ENCODE results near the gene FNIP2.
"Not testable (repeated sequence)": the region's sequence is repeated elsewhere in the genome, so short reads cannot be mapped to it uniquely, and the experiment has no call there.

FNIP2 gene

DNA sequence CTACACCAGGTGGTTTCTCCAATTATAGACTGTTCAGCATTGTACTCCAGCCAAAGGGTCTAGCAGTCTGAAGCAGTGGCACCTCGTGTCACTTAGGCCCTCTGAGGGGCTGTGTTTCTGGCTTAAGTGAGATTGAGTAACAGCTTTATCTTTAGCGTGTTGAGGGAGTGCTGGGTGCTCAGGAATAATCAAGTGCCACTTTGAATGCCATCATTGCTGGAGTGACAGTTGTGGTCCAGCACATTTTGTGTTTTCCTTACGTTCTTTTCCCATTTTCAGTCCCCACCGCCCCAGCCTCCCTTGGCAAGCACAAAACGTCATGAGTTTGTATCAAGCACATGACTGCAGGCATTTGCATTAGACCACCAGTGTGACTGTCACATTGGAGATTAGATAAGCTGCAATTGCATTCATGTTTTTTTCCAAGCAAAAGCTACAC, 58.7 kb downstream of the FNIP2 start:
- H4K5ac ChIP-seq (ENCODE audit: low read length): no peak overlapping the region
- H3K79me2 ChIP-seq (ENCODE audit: control insufficient read depth, insufficient read depth, low read length): no peaks in the 10 kb centered on the region
- H3K56ac ChIP-seq (ENCODE audit: low read length): peak overlapping the region; percentile 28
- no peak overlapping the region for H2BK15ac ChIP-seq (replicated peaks; ENCODE audit: low read depth)
- no peak overlapping the region for H2BK5ac ChIP-seq (ENCODE audit: low read length)
- no peak overlapping the region for H3K23ac ChIP-seq (ENCODE audit: low read length)
- H3K9ac ChIP-seq (ENCODE audit: low read length): no peak overlapping the region
- H3K27me3 ChIP-seq (ENCODE audit: insufficient read depth, low read length, poor library complexity): no peaks in the 10 kb centered on the region
- WGBS (ENCODE audit: extremely low coverage, insufficient coverage, low lambda C conversion rate): no CpG with 5 or more reads among the region's 5 CpGs
- H3K27ac ChIP-seq (ENCODE audit: low read depth, low read length): no peak overlapping the region
- DNase-seq: peak; percentile 67
- no peak overlapping the region for H2BK120ac ChIP-seq (ENCODE audit: low read depth, low read length)
- no peak overlapping the region for H3K4ac ChIP-seq (ENCODE audit: low read depth, low read length)
- no peaks in the 10 kb centered on the region for H3K79me1 ChIP-seq (ENCODE audit: low read length)
- no peaks in the 10 kb centered on the region for H3K36me3 ChIP-seq (ENCODE audit: control insufficient read depth, insufficient read depth, low read length)
- no peak overlapping the region for H3K18ac ChIP-seq (ENCODE audit: low read length)
- H2AK5ac ChIP-seq (ENCODE audit: low read length): no peak overlapping the region
- H4K8ac ChIP-seq (ENCODE audit: low read depth, low read length): no peak overlapping the region
- peaks cover 23% of the 10 kb centered on the region for H3K4me1 ChIP-seq (ENCODE audit: control insufficient read depth, low read depth, low read length)
- no peak overlapping the region for H3K4me3 ChIP-seq (ENCODE audit: low read length)
- peak overlapping the region; percentile 3 for H3K4me2 ChIP-seq (ENCODE audit: low read length)

DNA sequence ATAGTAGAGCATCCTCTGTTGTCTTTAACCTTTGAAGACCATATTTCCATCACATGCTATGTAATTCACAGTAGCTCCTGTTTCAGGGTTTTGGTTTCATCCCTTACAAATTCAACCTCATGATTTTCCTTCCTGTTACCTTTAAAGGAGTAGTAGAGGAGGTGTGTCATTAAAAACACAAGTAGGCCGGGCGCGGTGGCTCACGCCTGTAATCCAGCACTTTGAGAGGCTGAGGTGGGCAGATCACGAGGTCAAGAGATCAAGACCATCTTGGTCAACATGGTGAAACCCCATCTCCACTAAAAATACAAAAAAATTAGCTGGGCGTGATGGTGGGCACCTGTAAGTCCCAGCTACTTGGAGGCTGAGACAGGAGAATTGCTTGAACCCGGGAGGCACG, 59.3 kb downstream of the FNIP2 start:
- H3K79me2 ChIP-seq (ENCODE audit: control insufficient read depth, insufficient read depth, low read length); H2AK5ac ChIP-seq (ENCODE audit: low read length); H3K27me3 ChIP-seq (ENCODE audit: insufficient read depth, low read length, poor library complexity); DNase-seq; H3K23ac ChIP-seq (ENCODE audit: low read length); H3K4me3 ChIP-seq (ENCODE audit: low read length); H3K56ac ChIP-seq (ENCODE audit: low read length); H4K5ac ChIP-seq (ENCODE audit: low read length); H3K27ac ChIP-seq (ENCODE audit: low read depth, low read length); H2BK120ac ChIP-seq (ENCODE audit: low read depth, low read length); H3K4me2 ChIP-seq (ENCODE audit: low read length); H3K18ac ChIP-seq (ENCODE audit: low read length); H3K36me3 ChIP-seq (ENCODE audit: control insufficient read depth, insufficient read depth, low read length); H3K9ac ChIP-seq (ENCODE audit: low read length); H3K4ac ChIP-seq (ENCODE audit: low read depth, low read length); H2BK5ac ChIP-seq (ENCODE audit: low read length); H4K8ac ChIP-seq (ENCODE audit: low read depth, low read length); H3K79me1 ChIP-seq (ENCODE audit: low read length); H2BK15ac ChIP-seq (replicated peaks; ENCODE audit: low read depth): not testable (repeated sequence)
- peaks cover 23% of the 10 kb centered on the region for H3K4me1 ChIP-seq (ENCODE audit: control insufficient read depth, low read depth, low read length)
- no CpG with 5 or more reads among the region's 8 CpGs for WGBS (ENCODE audit: extremely low coverage, insufficient coverage, low lambda C conversion rate)

DNA sequence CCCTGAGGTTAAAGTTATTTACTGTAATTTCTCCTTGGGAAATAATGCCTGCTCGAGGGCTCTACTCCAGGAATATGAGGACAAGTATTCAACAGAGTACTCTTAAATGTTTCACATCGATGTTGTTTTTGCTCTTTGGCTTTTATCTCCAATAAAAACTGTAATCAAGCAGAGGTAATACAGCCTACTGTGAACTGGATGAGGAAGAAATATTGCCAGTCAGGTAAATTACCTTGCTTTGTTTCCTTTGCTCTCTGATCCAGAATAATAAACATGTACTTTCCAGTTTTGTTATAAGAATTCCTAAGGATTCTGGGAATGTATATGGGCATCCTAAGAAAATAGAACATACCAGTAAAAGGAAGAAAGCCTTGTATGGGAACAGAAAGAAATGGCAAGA, 60.4 kb downstream of the FNIP2 start:
- no peak overlapping the region for H4K5ac ChIP-seq (ENCODE audit: low read length)
- H2BK5ac ChIP-seq (ENCODE audit: low read length): no peak overlapping the region
- H4K8ac ChIP-seq (ENCODE audit: low read depth, low read length): no peak overlapping the region
- no peaks in the 10 kb centered on the region for H3K79me2 ChIP-seq (ENCODE audit: control insufficient read depth, insufficient read depth, low read length)
- no peak overlapping the region for H3K27ac ChIP-seq (ENCODE audit: low read depth, low read length)
- H3K4me2 ChIP-seq (ENCODE audit: low read length): no peak overlapping the region
- no peak overlapping the region for H2BK120ac ChIP-seq (ENCODE audit: low read depth, low read length)
- WGBS (ENCODE audit: extremely low coverage, insufficient coverage, low lambda C conversion rate): no CpG with 5 or more reads among the region's 2 CpGs
- no peak overlapping the region for H3K4me3 ChIP-seq (ENCODE audit: low read length)
- no peak overlapping the region for H2BK15ac ChIP-seq (replicated peaks; ENCODE audit: low read depth)
- no peaks in the 10 kb centered on the region for H3K79me1 ChIP-seq (ENCODE audit: low read length)
- no peaks in the 10 kb centered on the region for H3K27me3 ChIP-seq (ENCODE audit: insufficient read depth, low read length, poor library complexity)
- no peak overlapping the region for H3K9ac ChIP-seq (ENCODE audit: low read length)
- H2AK5ac ChIP-seq (ENCODE audit: low read length): no peak overlapping the region
- H3K23ac ChIP-seq (ENCODE audit: low read length): no peak overlapping the region
- H3K18ac ChIP-seq (ENCODE audit: low read length): no peak overlapping the region
- no peak for DNase-seq
- no peak overlapping the region for H3K56ac ChIP-seq (ENCODE audit: low read length)
- no peak overlapping the region for H3K4ac ChIP-seq (ENCODE audit: low read depth, low read length)
- peaks cover 23% of the 10 kb centered on the region for H3K4me1 ChIP-seq (ENCODE audit: control insufficient read depth, low read depth, low read length)
- H3K36me3 ChIP-seq (ENCODE audit: control insufficient read depth, insufficient read depth, low read length): no peaks in the 10 kb centered on the region

DNA sequence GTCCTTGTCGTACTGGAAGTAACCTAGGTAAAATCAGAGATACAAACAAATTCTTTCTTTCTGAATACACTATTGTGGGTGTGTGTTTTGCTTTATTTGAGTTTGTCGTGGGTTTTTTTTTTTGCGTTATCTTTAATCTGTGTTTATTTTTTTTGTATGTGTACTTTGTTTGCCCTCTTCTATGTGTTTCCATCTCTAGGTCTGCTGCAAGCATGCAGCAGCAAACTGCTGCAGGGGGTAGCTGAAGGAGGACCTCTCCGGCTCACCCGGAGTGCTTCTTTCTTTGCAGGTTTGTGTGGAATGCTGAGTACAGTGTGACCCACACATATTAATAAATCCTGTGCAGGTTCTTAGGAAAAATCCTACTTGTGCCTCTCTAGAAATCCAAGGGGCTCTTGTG, 64.8 kb downstream of the FNIP2 start:
- Histone ChIP-seq H3K4me2 (ENCODE audit: low read length) (no peak overlapping the region), H2AK5ac (ENCODE audit: low read length) (no peak overlapping the region), H3K4me1 (ENCODE audit: control insufficient read depth, low read depth, low read length) (peaks cover 2% of the 10 kb centered on the region), H3K79me2 (ENCODE audit: control insufficient read depth, insufficient read depth, low read length) (no peaks in the 10 kb centered on the region), H3K23ac (ENCODE audit: low read length) (no peak overlapping the region), H2BK5ac (ENCODE audit: low read length) (no peak overlapping the region), H3K36me3 (ENCODE audit: control insufficient read depth, insufficient read depth, low read length) (no peaks in the 10 kb centered on the region), H4K5ac (ENCODE audit: low read length) (no peak overlapping the region), H2BK15ac (replicated peaks; ENCODE audit: low read depth) (no peak overlapping the region), H3K27ac (ENCODE audit: low read depth, low read length) (no peak overlapping the region), H3K9ac (ENCODE audit: low read length) (no peak overlapping the region), H3K27me3 (ENCODE audit: insufficient read depth, low read length, poor library complexity) (no peaks in the 10 kb centered on the region), H3K4ac (ENCODE audit: low read depth, low read length) (no peak overlapping the region), H3K56ac (ENCODE audit: low read length) (no peak overlapping the region), H2BK120ac (ENCODE audit: low read depth, low read length) (no peak overlapping the region), H4K8ac (ENCODE audit: low read depth, low read length) (no peak overlapping the region), H3K18ac (ENCODE audit: low read length) (no peak overlapping the region), H3K4me3 (ENCODE audit: low read length) (no peak overlapping the region), H3K79me1 (ENCODE audit: low read length) (no peaks in the 10 kb centered on the region)
- WGBS (ENCODE audit: extremely low coverage, insufficient coverage, low lambda C conversion rate): no CpG with 5 or more reads among the region's 5 CpGs
- no peak for DNase-seq

DNA sequence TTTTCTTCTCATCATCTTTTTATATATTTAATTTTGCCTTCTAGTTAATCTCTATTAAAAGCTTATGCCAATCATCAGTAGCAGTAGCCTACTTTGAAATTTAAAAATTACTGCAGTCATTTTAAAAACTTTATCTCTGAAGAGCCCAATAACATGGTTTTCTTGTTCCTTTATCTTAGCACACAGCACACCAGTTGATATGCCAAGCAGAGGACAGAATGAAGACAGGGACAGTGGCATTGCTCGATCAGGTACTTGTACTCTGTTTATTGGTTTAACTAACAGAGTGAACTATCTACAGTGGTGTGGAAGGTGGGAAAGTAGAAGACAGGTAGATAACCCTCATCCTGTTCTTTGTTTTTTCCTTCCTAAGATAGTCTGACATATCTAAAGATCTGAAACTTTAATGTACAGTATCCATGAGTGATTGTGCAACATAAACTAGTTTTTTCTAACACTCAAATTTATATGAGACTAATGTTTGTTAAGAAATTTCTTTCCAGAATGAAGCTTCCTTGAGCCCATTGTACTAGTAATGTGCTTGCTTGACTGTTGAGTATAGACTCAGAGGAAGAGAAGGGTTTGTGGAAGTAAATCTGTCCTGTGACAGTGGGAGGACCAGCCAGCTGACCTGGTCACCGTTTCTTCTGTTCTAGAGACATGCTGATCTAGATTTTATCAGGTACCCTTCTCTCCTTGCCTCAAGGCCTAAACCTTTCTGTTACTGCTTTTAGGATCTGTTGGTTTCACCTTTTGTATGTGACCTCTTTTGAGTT, 66.6 kb downstream of the FNIP2 start:
- Histone ChIP-seq H2AK5ac (ENCODE audit: low read length) (no peak overlapping the region), H3K4me1 (ENCODE audit: control insufficient read depth, low read depth, low read length) (peaks cover 2% of the 10 kb centered on the region), H3K56ac (ENCODE audit: low read length) (no peak overlapping the region), H3K4me3 (ENCODE audit: low read length) (no peak overlapping the region), H4K5ac (ENCODE audit: low read length) (no peak overlapping the region), H2BK15ac (replicated peaks; ENCODE audit: low read depth) (no peak overlapping the region), H3K23ac (ENCODE audit: low read length) (no peak overlapping the region), H4K8ac (ENCODE audit: low read depth, low read length) (no peak overlapping the region), H3K79me1 (ENCODE audit: low read length) (no peaks in the 10 kb centered on the region), H3K27ac (ENCODE audit: low read depth, low read length) (no peak overlapping the region), H3K36me3 (ENCODE audit: control insufficient read depth, insufficient read depth, low read length) (no peaks in the 10 kb centered on the region), H2BK5ac (ENCODE audit: low read length) (no peak overlapping the region), H3K18ac (ENCODE audit: low read length) (no peak overlapping the region), H3K4me2 (ENCODE audit: low read length) (no peak overlapping the region), H3K4ac (ENCODE audit: low read depth, low read length) (no peak overlapping the region), H3K79me2 (ENCODE audit: control insufficient read depth, insufficient read depth, low read length) (no peaks in the 10 kb centered on the region), H2BK120ac (ENCODE audit: low read depth, low read length) (no peak overlapping the region), H3K27me3 (ENCODE audit: insufficient read depth, low read length, poor library complexity) (no peaks in the 10 kb centered on the region), H3K9ac (ENCODE audit: low read length) (no peak overlapping the region)
- no CpG with 5 or more reads among the region's 2 CpGs for WGBS (ENCODE audit: extremely low coverage, insufficient coverage, low lambda C conversion rate)
- DNase-seq: no peak

DNA sequence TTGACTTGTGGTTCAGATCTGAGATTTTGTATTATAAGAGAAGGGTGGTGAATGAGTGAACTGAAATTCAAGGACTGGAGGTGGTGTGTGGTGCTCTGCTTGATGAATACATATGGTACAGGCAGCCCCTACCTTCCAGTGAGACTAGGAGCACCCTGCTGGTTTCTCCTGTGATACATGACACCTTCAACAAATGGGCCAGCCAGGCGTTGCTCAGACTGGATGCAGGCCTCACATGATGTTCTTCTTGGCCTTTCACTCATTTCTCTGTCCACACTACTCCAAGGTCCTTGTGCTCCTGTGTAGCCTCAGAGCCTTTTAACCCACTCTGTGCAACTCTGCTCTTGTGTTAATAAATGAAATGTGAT, 67.2 kb downstream of the FNIP2 start:
- H3K79me2 ChIP-seq (ENCODE audit: control insufficient read depth, insufficient read depth, low read length): no peaks in the 10 kb centered on the region
- H3K9ac ChIP-seq (ENCODE audit: low read length): no peak overlapping the region
- H3K27me3 ChIP-seq (ENCODE audit: insufficient read depth, low read length, poor library complexity): no peaks in the 10 kb centered on the region
- no peak overlapping the region for H2BK5ac ChIP-seq (ENCODE audit: low read length)
- H3K4me2 ChIP-seq (ENCODE audit: low read length): no peak overlapping the region
- peaks cover 2% of the 10 kb centered on the region for H3K4me1 ChIP-seq (ENCODE audit: control insufficient read depth, low read depth, low read length)
- no peak overlapping the region for H2AK5ac ChIP-seq (ENCODE audit: low read length)
- no peaks in the 10 kb centered on the region for H3K36me3 ChIP-seq (ENCODE audit: control insufficient read depth, insufficient read depth, low read length)
- H2BK120ac ChIP-seq (ENCODE audit: low read depth, low read length): no peak overlapping the region
- DNase-seq: peak; percentile 75
- H4K5ac ChIP-seq (ENCODE audit: low read length): no peak overlapping the region
- no peak overlapping the region for H3K4me3 ChIP-seq (ENCODE audit: low read length)
- H4K8ac ChIP-seq (ENCODE audit: low read depth, low read length): no peak overlapping the region
- no peak overlapping the region for H3K18ac ChIP-seq (ENCODE audit: low read length)
- H3K27ac ChIP-seq (ENCODE audit: low read depth, low read length): no peak overlapping the region
- H3K56ac ChIP-seq (ENCODE audit: low read length): no peak overlapping the region
- no peak overlapping the region for H2BK15ac ChIP-seq (replicated peaks; ENCODE audit: low read depth)
- WGBS (ENCODE audit: extremely low coverage, insufficient coverage, low lambda C conversion rate): no CpG with 5 or more reads among the region's 1 CpG
- no peak overlapping the region for H3K4ac ChIP-seq (ENCODE audit: low read depth, low read length)
- H3K79me1 ChIP-seq (ENCODE audit: low read length): no peaks in the 10 kb centered on the region
- no peak overlapping the region for H3K23ac ChIP-seq (ENCODE audit: low read length)
